Mammary epithelial cell (primary cell): ENCODE measurements around the gene LCAT.

Source experiments
- CTCF ChIP-seq, 2 donors: IDR thresholded peaks in 1 of 2; conservative IDR thresholded peaks in 1 of 2; 2 replicates each; pipeline ENCODE4 v1.5.1; 2011 to 2012; ENCODE audit warnings: inconsistent platforms in 2 of 2, low read length in 2 of 2, mild to moderate bottlenecking in 2 of 2, control low read depth in 1 of 2, low read depth in 1 of 2; ENCODE audit not compliant: insufficient read depth in 1 of 2; ENCODE audit errors: extremely low read depth in 1 of 2
- EZH2 ChIP-seq: IDR thresholded peaks from 2 replicates; pipeline ENCODE4 v1.6.1; 2012; ENCODE audit warnings: low read length, inconsistent platforms, borderline replicate concordance

GRCh38 chr16:67926181-67926750 is 17.7 kb downstream of the LCAT start:
- TF ChIP-seq CTCF (conservative IDR thresholded peaks at IDR 0.05 in 1 of 2, IDR thresholded peaks at IDR 0.05 in 1 of 2; ENCODE audit: extremely low read depth in 1 of 2, insufficient read depth in 1 of 2, low read depth in 1 of 2, low read length in 2 of 2) (peak in 1 of 2 donors; percentile 10), EZH2 (no peak)
